ENCODE results near the gene NPPB. TPM values are rescaled to one million over a fixed set of nuclear protein-coding genes. Genes with fewer than 3 reads are reported as not detected.
"Not testable (repeated sequence)": the region's sequence is repeated elsewhere in the genome, so short reads cannot be mapped to it uniquely, and the experiment has no call there.

Gene NPPB
- not detected for polyA plus RNA-seq (ENCODE audit: insufficient read length)

DNA sequence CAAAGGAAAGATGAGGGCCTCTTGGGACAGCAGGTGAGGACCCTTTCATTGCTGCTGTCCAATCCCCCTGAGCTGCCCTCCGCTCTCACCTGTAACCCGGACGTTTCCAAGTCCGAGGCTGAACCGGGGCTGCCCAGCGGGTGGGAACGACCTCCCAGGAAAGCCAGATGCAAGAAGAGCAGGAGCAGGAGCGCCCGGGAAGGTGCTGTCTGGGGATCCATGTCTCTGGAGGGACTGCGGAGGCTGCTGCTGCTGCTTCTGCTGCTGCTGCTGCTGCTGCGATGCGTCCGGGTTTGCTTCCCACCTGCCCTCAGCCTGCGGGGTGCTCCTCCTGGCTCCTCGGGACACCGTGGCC lies at the start of gene NPPB:
Gene NPPB, minus strand, starts transcription at position 333 of the 355 bp plus-strand sequence. Its CDS starts 112 bp downstream, at position 221.
- DNase-seq, result no peak

DNA sequence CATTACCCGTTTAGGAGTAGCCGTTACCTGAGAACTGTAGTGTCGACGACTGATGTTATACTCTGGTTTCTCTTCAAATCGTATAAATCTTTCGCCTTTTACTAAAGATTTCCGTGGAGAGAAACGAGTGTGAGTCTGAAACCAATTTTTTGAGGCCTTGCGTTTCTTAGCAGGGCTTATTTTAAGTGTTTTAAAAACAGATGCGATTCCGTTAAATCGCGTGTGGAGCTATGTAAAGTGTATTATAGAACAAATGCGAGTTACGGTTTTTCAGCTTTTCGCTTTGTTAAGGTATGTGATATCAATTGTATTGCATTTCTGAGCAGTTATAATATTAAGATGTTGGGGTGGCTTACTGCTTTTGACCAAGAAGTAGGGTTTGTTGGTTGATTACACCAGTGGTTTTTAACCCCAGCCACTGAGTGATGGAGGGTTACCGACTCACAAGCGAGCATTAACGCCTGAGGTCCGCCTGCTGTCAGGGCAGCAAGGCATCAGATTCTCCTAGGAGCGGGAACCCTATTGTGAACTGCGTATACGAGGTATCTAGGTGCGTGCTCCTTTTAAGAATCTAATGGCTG lies 49.4 kb upstream of the NPPB start:
- DNase-seq, result peak; percentile 90

DNA sequence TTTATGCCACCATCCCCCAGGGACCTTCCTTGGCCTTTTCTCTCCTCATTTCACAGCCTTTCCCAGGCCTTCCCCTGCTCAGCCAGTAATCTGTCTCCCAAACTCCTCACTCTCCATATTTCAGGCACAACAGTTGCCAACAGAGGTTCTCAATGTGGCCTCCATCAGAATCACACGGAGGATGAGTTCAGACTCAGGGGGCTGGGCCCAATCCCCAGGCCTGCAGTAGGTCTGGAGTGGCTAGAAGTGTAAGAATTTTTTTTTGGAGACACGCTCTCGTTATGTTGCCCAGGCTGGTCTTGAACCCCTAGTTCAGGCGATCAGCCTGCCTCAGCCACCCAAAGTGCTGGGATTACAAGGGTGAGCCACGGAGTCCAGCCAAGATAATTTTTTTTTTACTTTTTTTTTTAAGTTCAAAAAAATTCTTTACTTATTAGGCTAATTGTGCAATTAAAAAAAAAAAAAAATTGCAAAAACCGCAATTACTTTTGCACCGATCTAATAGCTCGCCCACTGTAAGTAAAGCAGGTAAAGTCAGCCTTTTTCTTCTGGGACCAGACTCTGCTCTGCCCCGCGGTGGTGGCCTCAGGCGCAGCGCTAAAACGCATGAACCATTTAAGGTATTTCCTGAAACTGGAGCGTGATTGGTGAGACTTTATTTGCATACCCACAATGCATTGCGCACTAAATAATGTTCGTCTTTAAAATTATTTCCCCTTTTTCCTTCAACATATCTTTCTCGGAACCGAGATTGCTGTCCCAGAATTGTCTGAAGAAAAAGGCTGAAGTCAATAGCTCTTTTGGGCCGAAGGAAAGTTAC lies 48.7 kb upstream of the NPPB start:
- peak; percentile 92 for DNase-seq

DNA sequence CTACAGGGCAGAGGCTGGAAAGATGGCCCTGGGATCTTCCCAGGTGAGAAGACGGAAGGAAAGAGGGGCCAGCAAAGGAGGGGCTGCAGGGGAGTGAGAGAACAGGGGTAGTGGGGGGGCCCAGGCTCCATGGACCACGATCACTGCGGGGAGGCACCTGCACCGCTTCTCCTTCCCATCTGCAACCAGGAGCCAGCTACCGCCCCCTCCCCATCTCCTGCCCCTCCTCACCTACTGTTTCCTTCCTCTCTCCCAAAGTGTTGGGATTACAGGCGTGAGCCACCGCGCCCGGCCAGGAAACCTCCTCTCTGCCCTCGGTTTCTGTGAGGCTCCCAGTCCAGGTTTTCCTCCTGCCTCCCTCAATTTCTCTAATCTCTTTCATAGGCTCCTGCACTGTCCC lies 48.1 kb upstream of the NPPB start:
- no peak for DNase-seq

DNA sequence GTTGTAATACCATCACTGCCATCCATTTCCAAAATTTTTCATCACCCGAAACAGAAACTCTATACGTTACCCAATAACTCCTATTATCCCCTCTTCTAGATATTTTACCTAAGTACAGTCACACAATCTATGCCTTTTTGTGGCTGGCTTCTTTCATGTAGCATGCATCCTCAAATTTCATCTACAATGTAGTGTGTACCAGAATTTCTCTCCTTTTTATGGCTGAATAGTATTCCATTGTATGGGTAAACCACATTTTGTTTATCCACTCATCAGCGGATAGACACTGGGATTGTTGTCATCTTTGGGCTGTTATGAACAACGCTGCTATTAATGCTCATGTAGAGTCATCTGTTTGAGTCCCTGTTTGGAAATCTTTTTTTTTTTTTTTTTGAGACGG lies 46.2 kb upstream of the NPPB start:
- DNase-seq, result no peak

DNA sequence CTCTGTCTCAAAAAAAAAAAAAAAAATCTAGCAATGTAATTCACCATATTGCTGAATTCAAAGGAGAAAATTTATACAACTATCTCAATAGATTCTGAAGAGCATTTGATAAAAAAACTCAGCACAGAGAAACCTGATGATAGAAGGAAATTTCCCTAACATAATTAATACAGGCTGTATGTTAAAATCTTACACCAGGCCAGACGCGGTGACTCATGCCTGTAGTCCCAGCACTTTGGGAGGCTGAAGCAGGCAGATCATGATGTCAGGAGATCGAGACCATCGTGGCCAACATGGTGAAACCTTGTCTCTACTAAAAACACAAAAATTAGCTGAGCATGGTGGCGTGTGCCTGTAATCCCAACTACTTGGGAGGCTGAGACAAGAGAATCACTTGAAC lies 45.4 kb upstream of the NPPB start:
- not testable (repeated sequence) for DNase-seq

DNA sequence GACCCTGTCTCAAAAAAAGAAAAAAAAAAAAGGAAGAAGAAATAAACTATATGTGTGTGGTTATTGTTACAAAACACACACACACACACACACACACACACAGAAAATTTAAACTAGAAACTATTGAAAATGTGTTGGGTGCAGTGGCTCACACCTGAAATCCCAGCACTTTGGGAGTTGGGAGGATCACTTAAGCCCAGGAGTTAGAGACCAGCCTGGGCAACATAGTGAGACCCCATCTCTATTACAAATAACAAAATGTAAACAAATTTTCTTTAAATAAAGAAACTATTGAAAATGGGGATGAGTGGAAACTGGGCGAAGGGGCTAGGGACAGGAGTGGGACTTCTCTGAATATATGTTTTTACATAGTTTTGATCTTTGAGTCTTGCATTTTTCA lies 44.5 kb upstream of the NPPB start:
- no peak for DNase-seq

DNA sequence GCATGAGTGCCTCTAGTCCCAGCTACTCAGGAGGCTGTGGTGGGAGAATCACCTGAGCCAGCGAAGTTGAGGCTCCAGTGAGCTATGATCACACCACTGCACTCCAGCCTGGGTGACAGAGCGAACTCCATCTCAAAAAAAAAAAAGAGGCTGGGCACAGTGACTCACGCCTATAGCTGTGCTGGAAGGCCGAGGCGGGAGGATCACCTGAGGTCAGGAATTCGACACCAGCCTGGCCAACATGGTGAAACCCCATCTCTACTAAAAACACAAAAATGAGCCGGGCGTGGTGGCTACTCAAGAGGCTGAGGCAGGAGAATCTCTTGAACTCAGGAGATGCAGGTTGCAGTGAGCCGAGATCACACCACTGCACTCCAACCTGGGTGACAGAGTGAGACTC lies 42.7 kb upstream of the NPPB start:
- DNase-seq, result not testable (repeated sequence)

DNA sequence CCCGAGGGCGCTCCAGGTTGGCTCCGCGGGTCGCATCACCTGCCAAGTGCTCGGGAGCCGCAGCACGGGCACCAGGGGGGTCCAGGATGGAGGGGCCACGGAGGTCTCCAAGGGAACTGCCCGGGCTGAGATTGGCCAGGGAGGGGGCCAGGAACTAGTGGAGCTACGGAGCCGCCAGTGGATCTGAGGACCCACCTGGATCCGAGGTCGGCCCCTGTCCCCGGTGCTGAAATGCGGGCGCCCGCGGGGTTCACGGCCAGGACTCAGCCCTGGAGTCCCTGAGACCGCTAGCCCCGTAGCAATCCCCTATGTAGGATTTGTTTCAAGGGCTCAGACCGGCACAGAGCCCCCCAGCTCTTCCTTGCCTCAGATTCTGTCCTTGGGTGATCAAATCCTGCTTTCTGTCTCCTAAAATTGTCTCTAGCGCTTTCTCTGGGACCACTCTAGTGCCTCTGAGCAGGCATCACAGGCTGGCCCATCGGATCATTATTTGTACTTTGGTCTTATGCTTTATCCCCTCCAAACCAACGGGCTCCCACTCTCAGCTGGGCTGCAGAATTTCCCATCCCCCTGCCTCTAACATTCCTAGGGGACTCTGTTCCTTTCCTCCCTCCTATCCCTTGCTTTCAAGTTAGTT lies 40.2 kb upstream of the NPPB start:
- no peak for DNase-seq

DNA sequence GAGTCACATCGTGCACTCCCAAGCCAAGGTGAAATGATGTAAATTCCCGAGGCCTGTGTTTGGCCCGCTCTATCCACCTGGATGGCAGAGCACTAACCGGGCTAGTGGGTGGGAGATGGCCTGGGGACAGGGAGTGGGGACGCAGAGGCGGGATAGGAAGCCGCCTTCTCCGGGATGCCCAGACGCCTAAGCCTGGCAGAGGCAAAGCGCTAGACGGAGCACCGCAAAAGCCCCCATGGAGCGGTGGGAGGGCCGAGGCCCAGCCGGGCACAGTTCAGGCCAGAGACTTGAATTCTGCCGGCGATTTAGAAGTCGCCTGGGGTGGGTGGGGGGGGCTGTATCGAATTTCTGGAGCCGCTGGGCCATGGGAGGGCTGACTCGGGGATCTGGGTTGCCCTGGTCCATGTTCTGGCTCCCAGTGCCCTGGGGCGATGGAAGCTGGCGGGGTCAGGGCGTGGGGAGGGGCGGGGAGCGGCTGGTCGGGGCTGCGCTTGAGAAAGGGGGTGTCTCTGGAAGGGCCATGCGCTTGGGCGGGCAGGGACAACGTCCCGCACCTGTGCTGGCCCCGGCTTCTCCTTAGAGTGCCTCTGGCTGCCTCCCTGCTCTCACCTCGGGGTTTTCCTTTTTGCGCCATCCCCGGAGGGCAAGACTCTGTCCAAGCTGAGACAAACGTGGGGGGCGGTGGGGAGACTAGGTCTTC lies 39.5 kb upstream of the NPPB start:
- no peak for DNase-seq

DNA sequence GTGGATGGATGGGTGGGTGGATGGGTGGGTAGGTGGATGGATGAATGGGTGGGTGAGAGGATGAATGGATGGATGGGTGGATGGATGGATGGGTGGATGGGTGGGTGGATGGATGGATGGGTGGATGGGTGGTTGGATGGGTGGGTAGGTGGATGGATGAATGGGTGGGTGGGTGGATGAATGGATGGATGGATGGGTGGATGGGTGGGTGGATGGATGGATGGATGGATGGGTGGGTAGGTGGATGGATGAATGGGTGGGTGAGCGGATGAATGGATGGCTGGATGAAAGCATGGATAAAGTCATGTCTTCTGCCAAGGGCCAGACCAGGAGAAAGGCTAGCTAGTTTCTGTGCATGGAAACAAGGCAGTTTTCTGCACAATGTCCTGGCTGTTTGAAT lies 35.8 kb upstream of the NPPB start:
- not testable (repeated sequence) for DNase-seq

DNA sequence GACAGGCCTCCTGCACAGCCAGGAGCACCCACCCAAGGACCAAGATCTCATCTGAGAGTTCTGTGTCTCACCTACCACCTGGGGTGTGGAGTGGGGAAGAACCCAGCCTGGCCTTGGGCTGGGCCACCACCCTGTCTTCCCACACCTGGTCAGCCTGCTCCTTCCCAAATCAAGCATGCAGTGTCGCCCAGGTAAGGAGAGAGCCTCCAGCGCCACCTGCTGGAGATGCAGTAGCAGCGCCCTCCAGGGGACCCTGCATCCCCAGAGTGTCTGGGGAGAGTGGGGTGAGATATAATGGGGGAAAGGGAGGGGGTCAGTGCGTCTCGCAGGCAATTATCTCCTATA lies 35.1 kb upstream of the NPPB start:
- DNase-seq, result peak; percentile 45

DNA sequence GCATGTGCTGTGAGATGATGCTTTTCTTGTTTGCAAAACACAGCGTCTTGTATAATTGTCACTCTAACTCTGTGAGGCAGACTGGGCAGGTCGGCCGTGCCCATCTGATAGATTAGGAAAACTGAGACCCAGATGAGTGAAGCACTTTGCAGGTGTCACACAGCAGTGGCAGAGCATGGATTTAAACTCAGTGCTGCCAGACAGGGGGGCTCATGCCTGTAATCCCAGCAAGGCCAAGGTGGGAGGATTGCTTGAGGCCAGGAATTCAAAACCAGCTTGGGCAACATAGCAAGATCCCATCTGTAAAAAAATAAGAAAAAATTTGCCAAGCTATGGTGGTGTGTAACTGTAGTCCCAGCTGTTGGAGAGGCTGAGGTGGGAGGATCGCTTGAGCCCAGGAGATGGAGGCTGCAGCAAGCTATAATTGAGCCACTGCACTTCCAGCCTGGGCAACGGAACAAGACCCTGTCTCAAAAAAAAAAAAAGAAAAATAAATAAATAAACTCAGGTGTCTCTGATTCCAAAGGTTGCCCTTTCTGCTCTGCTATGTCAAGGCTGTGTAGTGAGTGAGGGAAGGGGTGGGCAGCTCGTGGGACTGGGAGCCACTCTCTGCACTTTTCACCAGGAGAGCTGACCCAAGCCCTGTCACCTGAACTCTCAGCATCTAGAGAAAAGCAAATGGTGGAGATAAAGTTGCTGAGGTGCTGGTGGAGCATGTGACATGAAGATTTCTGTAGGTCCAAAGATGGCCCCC lies 32.9 kb upstream of the NPPB start:
- no peak for DNase-seq

DNA sequence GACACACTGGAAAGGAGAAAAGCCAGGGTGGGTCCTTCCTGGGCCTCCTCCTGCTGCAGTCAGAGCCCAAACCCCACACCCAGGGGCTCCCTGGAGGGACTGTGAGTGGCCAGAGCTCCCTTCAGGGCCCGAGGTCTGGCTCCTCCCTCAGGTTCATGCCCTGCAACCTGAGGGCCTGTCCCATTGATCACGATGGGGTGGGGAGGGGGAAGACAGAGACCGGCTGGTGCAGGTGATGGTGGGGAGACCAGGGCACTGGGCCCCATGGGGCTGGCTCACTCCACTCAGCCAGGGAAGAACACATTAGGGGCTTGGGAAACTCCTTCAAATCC lies 30.1 kb upstream of the NPPB start:
- DNase-seq, result no peak

DNA sequence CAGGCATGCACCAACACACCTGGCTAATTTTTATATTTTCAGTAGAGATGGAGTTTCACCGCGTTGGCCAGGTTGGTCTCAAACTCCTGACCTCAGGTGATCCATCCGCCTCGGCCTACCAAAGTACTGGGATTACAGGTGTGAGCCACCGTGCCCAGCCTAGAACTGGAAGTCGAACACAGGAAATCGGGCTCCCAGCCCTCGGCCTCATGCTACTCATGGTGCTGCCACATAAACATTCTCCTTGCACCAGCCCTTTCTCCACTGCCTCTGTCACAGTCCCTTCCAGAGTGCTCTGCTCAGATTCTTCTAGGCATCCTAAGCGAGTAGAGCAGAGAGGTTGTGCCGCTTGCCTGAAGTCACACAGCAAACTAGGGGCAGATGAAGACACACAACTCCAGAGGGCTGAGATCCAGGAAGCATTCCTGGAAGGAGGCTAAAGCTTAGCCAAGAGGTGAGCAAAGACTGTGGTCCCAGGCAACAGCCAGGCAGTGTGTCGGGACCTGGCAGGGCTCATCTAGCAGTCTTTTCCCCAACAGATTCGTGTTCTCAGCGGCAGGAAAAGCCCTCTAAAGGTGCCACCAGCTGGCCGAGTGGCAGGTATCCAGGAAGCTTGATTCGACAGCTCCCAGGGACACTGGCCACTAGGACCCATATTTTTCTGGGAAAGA lies 29.6 kb upstream of the NPPB start:
- DNase-seq, result no peak

DNA sequence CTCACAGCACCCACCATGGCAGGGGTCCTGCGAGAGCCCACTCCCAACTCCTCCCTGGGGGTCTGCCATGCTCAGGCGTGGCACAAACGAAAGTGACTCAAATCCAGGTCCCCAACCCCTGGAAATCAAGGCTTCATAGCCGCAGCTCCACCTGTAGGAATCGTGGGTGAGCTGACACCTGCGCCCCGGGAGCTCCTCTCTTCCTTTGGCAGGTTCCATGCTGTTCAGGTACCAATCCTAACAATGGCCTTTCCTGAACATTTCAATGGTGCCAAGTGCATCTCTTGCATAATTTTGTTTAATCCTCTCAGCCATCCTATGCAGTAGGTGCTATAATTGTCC lies 28.9 kb upstream of the NPPB start:
- DNase-seq, result no peak

DNA sequence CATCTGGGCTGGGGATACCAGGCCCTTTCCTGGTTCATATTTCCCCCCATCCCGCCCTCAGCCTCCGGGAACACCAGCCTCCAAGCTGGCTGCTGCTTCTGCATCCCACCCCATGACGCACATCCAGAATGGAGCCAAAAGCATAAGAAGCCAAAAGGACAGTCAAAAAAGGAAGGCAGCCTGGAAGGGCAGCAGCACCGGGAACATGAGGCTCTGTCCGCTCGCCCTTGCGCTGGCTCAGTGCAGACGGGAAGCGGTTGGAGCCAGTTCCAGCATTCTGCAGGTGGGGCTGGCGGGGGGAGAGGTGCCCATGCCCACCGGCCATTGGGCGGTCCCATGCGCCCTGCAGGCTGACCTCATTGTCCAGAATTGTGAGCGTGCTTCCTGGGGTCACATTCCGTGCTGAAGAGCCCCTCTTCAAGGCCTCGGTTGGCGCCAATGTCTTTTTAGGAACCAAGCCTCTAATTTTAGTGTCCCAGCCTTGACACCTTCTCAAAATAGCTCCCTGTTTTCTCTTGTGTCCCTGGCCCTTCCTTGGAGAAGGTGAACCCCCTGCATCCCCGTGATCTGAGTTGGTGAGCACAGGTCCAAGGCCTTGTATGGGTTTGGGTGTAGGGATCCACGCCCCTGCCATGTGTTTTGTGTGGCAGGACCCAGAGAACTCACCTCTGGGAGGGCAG lies 28.4 kb upstream of the NPPB start:
- peak; percentile 66 for DNase-seq

DNA sequence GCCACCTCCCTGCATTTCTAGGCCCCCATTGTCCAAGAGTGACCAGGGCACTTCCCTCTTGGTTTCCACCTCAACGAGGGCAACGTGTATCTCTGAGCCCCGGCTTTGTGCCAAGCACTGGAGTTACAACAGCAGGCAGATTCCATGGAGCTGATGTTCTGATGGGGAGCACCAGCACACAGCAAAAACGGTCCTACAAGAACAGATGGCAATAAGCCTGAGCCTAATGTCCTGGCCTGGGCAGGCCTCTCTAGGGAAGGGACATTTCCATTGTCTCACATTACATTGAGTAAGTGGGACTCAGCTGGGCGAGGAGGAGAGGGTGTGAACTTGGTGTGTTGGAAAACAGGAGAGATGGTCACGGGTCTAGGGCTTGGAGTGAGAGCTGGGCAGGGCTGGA lies 27.2 kb upstream of the NPPB start:
- DNase-seq, result no peak

DNA sequence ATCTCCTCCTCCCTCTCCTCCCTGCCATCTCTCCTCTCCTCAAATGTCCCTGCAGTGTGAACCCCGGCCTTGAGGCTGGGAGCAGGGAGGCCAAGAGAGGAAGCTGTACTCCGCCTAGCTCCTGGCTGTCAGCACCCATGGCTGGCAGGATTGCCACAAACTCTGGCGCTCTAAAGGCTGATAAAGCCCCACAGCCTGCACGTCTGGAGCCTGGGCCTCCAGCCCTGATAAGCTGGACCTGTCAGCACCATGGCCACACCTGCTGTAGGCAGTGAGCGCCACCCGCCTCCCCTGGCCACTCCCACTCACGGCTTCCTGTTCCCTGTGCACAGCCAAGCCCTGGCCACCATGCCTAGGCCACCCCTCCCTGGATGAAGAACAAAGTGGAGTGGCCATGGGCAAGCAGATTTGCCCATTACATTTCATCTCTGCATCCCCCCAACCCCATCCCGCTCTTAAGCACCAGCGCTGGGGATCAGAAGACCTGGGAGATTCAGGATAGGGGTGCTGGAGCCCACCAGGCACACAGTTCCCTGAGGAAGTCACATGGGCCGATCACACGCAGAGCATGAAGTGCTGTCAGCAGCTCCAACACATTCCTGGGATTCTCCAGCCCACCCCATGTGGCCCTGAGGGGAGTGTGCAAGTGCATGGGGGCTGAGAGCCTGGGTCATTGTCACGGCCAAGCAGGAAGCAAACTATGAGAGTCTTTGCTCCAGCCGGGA lies 24.2 kb upstream of the NPPB start:
- DNase-seq, result no peak

DNA sequence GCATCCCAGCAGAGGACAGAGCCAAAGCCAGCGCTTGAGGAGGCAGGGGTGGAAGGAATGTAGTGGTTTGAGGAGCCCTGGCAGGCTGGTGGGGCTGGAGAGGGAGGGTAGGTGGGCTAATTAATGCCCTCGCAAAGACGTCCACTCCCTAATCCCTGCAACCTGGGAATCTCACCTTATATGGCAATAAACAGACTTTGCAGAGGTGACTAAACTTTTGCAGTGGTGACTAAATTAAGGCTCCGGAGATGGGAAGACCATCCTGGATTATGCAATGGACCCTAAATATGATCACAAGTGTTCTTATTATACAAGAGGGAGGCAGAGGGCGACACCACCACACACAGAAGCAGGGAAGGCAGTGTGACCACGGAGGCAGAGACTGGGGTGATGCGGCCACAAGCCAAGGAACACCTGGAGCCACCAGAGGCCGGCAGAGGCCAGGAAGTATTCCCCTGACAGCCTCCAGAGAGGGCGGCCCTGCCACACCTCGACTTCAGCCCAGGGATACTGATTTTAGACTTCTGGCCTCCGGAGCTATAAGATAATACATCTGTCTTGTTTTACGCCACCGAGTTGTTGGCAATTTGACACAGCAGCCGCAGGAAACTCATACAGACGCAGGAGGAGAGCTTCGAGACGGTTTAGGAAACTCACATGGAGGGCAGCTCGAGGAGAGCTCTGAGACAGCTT lies 23.1 kb upstream of the NPPB start:
- no peak for DNase-seq
